ENCODE data around the gene HAPLN2.

HAPLN2 gene

DNA sequence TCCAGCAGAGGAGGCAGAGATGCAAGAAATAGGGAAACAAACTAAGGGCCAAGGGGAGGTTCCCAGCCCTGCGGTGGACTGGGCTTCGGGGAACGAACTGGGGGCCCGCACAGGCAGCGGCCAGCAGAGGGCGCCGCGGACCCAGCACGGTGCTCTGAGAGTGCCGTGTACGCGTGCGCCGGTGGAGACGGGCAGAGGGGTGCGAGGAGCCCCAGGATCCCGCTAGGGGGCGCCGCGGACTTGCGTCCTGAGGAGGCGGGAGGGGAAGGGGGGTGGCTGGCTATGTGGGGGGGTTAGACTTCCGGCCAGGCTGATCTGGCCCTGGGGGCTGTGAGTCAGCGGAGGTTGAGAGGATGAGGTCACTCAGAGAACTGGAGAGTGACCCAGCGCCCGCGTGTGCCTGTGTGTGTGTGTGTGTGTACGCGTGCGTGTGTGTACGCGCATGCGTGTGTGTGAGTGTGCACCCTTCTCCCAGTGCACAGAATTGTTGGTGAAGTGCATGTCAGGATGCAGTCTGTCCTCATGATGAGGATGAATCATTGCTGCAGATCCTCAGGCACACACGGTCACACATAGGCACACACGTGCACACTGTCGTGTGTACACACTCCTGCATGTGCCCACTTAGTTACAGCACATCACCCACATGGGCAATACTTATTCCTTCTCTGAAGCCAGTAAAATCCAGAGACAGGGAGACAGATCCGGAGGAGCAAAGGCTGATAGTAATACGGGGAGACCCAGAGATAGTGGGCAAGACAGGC, 41.0 kb downstream of the HAPLN2 start:
- peak; percentile 91 to 92 for DNase-seq (ENCODE audit: extremely low read depth in 1 of 2, low read depth in 1 of 2)

DNA sequence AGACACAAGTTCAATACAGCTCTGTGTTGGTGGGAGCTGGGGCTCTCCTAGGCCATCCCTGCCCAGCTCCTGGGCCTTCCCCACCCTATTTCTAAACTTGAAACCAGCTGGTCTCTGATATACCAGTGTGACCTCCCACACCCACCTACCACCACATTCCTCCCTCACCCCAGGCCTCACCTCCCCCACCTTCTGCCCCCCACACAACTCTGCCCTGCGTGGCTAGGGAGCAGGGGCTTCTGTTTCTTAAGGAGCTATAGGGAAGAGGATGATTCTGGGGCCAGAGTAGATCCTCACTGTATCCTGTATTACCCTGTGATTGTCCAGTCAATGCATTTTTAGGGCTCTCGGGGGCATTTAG, 41.5 kb downstream of the HAPLN2 start:
- no peak for DNase-seq (ENCODE audit: extremely low read depth in 1 of 2, low read depth in 1 of 2)

DNA sequence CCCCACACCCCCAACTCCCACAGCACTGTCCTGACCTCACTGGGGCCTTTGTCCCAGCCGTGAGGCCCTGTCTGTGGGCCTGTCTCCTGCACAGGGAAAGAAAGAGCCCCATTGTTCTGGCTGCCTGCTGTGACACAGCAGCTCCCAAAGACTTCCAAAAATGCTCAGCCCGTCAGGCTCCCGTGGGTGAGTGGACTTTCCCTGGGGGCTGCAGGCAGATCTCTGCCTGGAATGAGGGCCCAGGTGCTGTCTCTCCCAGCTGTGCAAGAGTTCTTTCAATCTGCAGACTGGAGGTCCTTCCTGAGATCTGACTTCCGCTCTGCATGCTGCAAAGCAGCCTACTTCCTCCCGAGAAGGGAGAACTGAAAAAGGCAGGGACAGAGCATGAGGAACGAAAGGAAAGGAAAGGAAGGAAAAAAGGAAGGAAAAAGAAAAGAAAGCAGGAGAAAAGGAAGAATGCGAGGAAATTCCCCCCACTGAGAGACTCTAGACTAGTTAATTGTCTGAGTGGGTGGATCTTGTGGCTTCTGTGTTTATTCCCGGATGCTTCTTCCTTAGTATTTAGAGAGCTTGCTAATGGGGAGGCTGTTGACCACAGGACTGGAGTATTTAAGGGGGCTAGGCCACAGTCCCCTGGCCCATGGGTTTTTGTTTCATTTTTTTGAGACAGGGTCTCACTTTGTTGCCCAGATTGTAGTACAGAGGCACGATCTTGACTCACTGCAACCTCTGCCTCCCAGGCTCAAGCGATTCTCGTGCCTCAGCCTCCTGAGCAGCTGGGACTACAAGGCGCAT, 43.0 kb downstream of the HAPLN2 start:
- DNase-seq (ENCODE audit: extremely low read depth in 1 of 2, low read depth in 1 of 2) = no peak

DNA sequence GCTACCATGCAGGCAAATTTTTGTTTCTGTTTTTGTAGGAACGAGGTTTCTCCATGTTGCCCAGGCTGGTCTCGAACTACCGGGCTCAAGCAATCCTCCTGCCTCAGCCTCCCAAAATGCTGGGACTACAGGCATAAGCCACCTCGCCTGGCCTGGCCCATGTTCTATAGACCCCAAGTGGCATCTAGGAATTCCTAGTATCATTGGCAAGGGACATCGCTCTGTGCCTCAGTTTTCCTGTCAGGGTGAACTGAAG, 43.5 kb downstream of the HAPLN2 start:
- no peak for DNase-seq (ENCODE audit: extremely low read depth in 1 of 2, low read depth in 1 of 2)

DNA sequence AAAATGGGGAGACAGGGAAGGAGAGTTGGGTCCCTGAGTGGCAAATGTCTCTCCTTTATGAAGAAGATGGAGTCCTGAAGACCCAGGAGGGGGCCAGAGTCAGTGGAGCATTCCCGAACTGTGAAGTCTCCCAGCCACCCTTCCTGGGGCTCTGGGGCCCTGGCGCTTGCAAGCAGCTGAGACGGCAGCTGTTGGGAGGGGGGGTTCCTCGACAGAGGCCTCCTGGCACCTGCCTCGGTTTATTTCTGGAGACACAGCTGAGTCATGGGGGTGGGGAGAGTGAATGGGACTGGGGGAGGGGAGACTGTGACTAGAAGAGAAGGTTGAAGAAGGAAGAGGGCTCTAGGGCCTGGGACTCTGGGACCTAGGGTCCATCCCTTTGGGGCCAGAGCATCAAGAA, 44.0 kb downstream of the HAPLN2 start:
- no peak for DNase-seq (ENCODE audit: extremely low read depth in 1 of 2, low read depth in 1 of 2)

DNA sequence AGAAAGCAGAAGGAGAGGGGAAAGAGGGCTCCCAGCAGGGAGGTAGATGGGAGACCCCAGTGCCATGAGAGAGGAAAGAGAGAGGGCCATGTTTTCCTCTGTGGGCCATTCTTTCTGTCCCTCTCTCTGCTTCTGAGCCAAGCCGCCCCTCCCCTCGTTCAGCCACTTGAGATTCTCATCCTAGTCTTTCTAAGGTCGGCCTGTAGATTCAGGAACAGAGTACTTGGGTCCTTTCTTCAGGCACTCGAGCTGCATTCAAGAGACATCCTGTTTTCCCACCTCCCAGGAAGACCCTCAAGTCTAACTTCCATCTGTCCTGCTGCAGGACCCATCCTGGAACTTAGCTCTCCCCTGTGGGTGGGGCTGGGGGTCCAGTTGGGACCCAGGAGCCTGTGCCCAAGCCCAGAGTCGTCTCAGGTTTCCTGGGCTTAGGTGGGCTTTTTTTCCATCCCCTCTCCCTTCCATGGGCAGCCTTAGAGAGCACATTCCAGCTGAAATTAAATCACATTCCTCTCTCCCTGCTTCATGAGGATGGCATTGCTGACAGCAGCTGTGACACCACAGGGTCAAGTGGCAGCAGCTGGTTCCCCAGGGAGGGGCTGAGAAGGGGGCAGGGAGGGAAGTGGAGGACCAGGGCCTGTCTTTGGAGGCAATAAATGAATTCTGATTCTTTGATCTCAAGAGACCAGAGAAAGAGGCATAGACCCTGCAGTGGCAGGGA, 45.0 kb downstream of the HAPLN2 start:
- no peak for DNase-seq (ENCODE audit: extremely low read depth in 1 of 2, low read depth in 1 of 2)

DNA sequence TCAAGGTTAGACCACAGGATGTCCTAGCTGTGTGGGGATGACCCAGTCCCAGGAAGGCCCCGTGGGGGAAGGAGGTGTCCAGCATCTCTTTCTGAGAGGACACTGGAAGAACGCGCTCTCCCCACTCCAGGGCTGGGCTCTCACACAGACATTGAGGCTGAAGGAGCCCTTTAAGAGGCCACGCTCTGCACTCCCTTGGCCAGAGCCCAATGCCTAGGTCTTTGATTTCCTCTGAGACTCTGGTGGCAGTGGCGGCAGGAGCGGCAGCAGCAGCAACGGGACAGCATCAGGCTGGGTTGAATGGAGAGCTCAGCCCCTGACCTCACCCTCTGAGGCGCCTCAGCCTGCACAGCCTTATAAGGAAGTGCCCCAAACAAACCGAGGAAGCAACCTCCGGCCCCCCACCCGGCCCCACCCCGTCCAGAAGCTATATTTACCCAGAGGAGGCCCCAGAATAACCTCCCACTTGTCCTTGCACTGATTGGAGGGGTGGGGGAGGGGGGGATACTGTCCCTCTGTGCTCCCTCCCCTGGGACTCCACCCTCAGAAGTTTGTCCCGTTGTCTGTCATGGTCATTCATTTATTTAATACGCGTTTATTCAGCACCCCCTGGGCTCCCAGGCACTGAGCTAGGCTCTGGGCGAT, 45.7 kb downstream of the HAPLN2 start:
- no peak for DNase-seq (ENCODE audit: extremely low read depth in 1 of 2, low read depth in 1 of 2)

DNA sequence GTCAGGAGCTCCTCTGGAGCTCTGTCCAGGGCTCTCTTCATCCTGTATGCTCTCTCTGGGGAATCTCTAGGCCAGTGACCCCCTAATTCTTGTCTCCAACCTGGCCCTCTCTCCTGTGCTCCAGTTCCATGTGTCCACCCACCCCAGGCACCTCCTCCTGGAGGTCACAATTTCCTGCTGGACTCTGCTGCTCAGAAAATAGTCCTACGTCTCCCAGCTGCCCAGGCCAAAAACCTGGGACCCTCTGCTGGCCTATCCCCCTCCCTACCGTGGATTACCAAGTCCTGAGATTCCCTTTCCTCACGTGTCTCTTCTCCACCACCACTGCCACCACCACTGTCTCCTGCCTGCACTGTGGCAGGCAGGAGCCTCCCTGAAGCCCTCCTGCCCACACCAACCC, 46.3 kb downstream of the HAPLN2 start:
- DNase-seq (ENCODE audit: extremely low read depth in 1 of 2, low read depth in 1 of 2) = no peak

DNA sequence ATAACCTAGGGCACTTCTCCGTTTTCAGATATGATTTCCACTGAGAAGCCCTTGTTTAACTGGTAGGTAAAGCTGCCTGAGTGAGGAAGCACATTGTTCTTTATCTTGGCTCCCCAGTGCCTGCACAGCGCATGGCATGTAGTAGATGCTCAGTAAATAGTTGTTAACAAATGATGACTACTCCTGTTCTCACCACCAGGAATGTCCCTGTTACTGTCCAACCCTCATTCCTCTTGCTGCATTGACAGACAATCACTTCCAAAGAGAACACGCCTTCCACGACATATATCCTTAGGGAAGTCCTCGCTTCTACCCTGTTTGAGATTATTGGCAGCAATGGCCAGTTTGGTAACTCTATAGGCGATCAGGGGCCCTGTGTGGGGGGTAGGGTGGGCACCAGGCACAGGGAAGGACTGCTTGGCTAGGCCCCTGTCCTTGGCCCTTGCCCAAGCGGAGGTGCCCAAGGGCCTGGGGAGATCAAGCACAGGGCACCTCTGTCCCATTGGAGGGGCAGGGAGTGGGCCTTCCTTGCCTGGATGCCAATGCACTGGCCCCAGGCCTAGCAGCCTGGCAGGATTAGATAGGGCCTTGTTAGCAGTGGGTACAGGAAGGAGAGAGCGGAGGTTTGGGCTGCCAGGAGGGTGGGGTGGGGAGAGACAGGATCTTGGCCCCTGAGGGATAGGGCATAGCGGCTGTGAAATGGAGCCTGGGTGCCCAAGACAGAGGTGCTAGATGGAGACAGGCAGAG, 47.8 kb downstream of the HAPLN2 start:
- DNase-seq (ENCODE audit: extremely low read depth in 1 of 2, low read depth in 1 of 2) = no peak

DNA sequence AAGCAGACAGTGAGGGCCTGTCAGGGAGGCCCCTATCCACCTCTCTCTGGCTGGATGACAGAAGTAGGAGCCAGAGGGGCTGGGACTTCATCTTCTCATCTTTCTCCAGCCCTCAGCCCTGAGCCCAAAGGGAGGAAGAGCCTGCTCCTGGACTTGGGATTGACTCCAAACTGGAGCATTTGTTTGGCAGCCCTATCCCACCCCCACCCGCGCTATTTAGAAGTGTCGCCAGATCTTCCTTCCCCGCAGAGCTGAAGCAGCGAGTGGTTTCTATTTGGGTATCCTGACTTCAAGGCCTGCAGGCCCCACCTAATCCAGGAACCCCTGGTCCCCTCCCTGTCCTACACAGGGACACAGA, 48.4 kb downstream of the HAPLN2 start:
- no peak for DNase-seq (ENCODE audit: extremely low read depth in 1 of 2, low read depth in 1 of 2)

DNA sequence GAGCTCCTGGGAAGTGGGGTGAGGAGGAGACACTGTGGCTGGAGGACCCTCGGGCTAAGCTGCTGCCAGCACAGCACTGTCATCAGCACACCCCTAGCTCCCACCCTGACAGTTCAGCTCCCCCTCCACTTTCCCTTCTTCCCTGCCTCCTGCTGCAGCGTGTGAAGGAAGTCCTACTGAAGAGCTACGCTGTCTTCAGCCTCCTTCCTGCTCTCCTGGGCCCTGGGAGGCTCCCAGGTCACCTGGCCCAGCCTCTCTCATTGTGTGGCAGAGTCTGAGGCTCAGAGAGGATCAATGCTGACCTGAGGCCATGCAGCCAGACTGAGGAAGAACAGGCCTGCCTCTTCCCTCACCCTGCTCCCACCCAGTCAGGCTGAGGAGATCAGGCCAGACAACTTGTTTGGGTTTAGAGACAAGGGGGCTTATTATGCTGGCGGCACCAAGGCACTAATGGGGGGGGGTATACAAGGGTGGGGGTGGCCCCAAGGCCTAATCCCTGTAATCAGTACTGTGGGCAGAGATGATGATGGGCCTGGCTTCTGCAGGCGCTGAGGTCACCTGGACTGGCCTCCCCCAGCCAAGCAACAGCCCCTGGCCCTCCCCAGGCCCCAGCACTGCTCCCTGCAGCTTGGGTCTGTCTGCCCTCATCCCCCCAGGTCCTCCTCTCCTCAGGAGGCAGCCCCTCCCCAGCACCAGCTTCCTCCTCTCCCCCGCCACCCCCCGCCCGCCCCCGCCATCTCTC, 48.9 kb downstream of the HAPLN2 start:
- no peak for DNase-seq (ENCODE audit: extremely low read depth in 1 of 2, low read depth in 1 of 2)

DNA sequence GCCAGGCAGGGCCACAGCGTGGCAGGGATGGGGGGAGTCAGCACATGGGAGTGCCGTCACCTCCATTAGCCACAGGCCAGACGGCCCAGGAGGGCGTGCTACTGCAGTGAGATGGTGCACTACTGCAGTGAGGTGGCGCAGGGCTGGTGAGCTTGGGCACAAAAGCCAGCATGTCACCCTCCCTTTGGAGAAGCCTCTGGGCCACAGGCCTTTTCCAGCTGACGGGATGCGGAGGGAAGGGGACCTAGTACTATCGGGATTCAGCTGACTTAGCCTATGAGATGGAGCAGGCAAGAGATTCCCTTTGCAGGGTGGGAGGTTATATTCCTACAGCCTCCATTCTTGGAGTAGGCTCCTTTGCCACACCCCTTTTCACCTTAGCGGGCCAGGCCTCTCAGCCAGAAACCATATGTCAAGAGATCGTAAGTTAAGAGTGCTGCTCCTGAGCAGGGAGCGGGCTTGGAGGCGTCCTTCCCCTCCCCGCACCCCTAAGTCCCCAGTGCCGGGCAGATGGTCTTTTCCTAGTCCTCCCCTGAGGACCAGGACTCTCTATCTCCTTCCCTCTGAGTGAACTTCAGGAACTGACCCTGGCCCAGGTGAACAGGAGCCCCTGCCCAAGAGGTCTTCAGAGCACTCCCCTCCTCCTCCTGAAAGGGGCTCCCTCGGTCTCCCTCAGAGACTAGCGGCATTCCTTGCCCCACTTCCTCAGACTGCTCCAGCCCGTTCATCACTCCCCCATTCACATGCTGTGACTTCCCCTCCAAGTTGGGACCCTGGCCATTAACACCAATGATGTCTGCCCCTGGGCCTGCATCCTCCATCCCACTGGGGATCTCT, 49.8 kb downstream of the HAPLN2 start:
- no peak for DNase-seq (ENCODE audit: extremely low read depth in 1 of 2, low read depth in 1 of 2)

DNA sequence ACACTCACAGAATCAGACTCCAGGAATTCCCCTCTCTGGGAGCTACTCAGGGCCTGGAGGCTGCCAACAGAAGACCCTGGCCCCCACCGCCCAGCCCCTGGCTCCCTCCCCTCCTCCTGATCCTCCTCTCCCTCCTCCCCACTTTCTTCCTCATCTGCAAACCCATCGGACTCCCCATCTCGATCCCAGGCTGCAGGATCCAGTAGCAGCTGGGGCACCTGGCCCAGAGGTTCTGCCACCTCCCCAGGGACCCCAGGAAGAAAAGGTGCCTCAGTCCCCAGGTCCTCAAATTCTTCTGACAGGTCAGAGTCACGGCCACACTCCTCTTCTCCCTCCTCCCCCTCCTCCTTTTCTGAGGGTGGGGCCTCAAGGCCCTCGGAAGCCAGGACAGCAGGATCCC, 50.6 kb downstream of the HAPLN2 start:
- no peak for DNase-seq (ENCODE audit: extremely low read depth in 1 of 2, low read depth in 1 of 2)

DNA sequence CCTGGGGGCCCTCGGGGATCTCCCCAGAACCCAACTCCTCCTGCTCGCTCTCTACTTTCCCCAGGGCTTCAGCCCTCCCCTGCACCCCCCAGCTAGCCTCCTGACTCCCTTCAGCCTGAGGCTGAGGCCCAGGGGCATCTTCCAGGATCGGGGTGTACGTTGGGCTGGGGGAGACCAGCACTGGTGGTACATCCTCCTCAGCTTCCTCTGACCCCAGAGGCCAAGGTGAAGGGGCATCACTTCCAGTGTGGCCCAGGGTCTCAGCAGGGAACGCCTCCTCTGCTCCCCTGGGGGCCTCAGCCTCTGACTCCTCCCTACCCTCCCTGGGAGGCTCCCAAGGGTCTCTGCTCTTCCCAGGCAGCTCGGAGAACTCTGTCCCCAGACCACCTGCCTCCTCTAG, 51.1 kb downstream of the HAPLN2 start:
- DNase-seq (ENCODE audit: extremely low read depth in 1 of 2, low read depth in 1 of 2) = no peak

DNA sequence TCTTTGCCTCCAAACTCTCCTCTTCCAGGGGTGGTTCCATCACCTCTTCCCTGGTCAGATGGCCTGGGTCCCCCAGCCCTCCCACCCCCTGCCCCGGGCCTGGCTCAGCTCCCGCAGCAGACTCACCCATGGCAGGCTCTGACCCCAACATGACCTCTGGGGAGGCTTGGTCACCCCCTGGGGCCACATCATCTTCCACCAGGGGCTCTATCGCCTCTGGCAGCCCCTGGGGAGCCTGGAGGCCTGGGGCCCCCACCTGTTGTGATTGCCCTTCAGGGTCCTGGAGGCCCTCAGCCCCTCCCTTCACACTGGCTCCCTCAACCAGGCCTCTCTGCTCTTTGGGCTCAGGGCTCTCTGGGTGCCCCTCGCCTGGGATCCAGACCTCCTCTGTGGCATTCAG, 51.6 kb downstream of the HAPLN2 start:
- DNase-seq (ENCODE audit: extremely low read depth in 1 of 2, low read depth in 1 of 2) = no peak

DNA sequence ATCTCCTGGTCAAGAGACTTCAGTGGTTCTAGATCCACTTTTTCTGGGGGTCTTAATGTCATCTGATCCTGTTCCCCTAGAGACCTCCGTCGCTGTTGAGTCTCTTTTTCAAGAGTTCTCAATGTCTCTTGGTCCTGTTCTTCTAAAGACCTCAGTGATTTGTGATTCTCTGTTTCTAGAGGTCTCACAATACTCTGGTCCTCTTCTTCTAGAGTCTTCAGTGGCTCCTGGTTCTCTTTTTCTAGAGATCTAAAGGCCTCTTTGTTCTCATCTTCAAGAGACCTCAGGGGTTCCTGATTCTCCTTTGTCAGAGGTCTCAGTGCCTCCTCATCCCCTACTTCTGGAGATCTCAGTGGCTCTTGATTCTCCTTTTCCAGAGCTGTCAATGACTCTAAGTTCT, 52.6 kb downstream of the HAPLN2 start:
- DNase-seq (ENCODE audit: extremely low read depth in 1 of 2, low read depth in 1 of 2) = no peak

DNA sequence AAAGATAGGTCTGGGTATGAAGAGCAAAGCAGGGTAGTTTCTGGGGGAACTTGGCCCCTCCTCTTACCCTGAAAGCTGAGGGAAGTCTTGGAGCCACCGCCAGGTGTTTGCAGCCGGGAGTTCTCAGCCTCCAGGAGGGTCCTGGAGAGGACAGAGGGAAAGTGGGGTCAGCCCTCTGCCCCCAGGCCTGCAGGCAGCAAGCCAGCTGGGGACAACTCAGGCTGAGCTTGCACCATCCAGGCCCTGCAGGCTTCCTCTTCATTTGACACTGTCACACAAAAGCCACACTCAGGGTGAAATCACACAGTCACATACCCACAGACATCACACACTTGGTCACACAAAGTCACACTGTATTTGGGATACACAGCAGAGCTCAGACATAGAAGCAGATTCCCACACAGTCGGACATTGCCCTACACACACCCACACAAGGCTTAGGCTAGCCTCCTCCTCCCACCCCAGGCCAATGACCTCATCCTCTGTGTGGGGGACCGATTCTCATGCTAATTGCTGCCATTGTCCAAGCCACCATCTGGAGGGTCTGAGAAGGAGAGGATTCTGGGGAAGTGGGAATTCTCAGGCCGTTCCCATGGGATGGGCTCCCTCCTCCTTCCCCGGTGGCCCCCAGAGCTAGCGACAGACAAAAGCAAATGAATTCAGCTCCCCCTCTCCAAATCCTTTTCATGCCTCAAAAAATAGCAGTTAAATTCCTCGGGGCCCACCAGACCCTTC, 54.3 kb downstream of the HAPLN2 start:
- no peak for DNase-seq (ENCODE audit: extremely low read depth in 1 of 2, low read depth in 1 of 2)

All from stimulated activated CD8-positive, alpha-beta memory T cell treated with anti-CD3 and anti-CD28 coated beads, Interleukin-7, amount 100 ng/mL, for 48 hours (primary cell).